DMS 273 (cell line): ENCODE data around the gene CCND3.

Source experiments
- DNase-seq: peaks from one replicate; lab custom pipeline; 2025; ENCODE audit not compliant: unreplicated experiment; lab: John Stamatoyannopoulos, UW

CCND3 gene

DNA sequence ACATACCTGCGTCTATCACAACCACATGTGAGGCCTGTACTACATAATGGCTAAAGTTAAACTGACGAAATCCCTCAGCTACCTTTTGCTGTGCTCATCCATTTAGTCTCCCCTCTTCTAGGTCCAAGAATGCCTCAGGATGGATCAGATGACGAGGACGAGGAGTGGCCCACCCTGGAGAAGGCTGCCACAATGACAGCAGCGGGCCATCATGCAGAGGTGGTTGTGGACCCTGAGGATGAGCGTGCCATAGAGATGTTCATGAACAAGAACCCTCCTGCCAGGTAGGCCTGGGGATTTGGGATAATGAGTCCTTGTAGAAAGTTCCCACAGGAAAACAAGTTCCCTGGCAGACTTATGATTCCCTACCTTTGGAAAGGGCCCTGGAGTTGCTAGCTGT, 14.4 kb downstream of the CCND3 start:
- no peak for DNase-seq

DNA sequence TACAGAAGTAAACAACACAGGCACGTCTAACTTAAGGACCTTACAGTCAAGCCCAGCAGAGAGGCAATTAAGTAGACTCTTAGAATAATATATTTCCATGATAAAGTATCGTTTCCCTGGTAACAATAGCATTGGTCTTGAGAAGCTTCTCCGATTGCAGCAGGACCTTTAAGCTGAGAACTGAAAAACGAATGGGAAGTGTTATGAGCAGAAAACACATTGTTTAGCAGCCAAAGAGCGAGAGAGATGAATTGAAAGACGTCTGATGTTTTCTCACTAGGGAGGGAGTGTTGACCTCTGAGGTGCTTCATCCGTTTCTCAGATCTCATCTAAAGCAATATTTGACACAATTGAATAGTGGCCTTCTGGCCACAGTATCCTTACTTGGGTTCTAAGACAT, 19.5 kb downstream of the CCND3 start:
- no peak for DNase-seq

DNA sequence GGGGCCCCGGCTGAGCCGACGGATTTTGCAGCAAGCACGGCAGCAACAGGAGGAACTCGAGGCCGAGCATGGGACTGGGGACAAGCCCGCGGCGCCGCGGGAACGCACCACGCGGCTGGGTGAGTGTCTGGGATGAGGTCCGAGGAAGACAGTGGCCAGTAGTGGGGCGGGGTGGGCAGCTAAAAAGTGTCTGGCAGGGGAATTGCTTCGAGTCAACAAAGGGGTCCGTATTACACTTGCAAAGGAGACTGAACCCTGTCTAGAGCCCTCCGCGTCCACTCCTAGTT, 20.0 kb downstream of the CCND3 start:
- peak; percentile 71 for DNase-seq

DNA sequence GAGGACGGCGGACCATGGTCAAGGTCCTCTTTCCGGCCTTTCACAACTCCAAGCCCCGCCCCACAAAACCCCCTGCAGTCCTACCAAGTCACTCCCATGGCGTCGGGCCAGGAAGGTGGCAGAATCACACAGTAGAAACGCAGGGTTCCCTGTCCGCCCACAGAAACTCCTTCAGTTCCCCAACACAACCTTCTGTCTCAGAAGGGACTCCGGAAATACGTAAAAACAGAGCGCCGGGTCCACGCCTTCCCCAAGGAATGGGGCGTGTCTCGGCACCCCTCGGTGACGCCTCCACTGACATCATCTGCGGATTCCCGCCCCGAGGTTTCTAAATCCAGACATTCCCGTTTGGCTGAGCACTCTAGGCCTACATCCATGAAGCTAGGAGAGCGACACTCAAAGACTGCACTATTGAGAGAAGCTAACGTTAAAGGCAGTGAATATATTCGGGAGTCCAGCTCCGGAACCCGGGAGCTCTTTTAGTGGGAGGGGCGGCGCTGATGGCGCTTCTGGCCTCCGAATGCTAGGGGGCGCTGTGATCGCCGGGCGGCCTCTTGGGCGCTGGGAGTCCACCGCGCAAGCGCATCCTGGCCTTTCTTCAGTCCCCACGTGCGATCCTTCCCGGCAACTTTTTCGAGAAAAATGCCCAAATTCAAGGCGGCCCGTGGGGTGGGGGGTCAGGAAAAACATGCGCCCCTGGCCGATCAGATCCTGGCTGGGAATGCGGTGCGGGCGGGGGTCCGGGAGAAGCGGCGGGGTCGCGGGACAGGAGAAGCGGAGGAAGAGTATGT, 20.5 kb downstream of the CCND3 start, which contains the start of the genes BYSL and MED20:
Gene BYSL, plus strand, starts transcription at position 579 of the 791 bp plus-strand sequence. Its CDS starts 64 bp downstream, at position 643.
Gene MED20, minus strand, starts transcription at position 219 of the 791 bp plus-strand sequence. Its CDS starts 121 bp downstream, at position 98.
- DNase-seq, result peak; percentile 98

DNA sequence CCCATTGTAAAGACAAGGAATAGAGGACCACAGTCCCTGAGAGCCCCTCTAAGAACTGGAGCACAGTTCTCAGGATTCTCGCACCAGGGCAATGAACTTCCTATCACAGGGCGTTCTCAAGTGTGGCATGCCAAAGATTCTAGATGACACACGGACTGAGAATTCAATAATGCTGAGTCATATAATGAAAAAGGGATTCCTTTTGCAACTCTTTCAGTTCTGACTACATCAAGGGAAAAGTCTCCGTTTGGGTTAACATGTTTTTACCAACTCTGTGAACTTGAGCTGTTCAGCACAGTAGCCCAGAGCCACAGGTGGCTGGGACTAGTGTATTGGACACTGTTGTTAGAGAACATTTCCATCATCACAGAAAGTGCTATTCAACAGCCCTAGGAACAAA, 24.1 kb downstream of the CCND3 start:
- DNase-seq, result no peak

DNA sequence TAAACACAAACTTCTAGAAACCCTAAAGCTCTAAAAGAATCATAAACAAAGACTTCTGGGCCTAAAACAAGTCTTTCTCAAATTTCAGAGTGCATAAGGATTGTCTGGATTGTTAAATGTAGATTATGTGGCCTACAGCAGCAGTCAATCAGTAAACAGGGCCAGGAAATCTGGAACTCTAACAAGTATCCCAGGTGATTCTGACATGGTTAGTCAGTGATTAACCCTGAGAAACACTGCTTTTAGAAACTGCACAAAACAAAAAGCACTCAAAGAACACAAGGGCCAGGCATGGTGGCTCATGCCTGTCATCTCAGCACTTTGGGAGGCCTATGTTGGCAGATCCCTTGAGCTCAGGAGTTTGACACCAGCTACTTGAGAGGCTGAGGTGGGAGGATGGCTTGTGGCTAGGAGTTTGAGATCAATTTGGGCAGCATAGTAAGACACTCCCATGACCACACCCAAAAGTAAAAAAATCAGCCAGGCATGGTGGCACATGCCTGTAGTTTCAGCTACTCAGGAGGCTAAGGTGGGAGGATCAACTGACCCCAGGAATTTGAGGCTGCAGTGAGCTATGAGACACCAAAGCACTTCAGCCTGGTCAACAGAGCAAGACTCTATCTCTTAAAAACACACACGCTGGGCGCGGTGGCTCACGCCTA, 26.6 kb downstream of the CCND3 start:
- DNase-seq, result no peak

DNA sequence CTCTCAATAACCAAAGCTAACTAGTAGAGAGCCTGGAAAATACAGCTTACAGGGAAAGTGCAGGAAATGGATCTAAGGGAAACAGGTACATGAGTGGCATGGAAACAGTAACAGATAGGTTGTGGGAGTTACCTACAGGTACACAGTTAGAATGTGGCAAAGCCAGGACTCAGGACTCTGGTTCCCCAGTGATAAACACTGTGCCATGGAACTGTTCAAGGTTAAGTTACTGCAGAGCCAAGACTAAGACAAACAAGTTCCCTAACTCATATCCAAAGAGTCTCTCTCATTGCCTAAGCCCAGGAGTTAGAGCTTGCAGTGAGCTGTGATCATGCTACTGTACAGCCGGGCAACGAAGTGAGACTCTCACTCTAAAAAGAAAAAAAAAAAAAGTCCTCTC, 27.3 kb downstream of the CCND3 start:
- no peak for DNase-seq

DNA sequence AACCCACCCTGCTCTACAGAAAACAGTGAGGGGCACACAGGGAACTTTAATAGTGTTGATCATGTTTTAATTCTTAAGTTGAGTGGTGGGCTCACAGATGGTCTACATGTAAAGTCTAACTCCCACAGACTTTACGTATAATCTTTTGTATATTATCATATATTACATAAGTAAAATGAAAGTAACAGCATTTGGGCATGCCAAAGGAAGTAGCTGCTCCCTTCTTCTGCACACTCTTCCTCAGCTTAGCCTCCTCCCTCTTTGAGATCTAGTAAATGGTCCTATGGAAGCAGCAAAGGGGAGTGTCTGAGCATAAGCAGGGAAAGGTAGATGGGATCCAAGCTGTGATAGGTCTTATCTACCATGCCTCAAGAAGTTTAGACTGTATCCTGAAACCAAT, 31.9 kb downstream of the CCND3 start:
- no peak for DNase-seq

DNA sequence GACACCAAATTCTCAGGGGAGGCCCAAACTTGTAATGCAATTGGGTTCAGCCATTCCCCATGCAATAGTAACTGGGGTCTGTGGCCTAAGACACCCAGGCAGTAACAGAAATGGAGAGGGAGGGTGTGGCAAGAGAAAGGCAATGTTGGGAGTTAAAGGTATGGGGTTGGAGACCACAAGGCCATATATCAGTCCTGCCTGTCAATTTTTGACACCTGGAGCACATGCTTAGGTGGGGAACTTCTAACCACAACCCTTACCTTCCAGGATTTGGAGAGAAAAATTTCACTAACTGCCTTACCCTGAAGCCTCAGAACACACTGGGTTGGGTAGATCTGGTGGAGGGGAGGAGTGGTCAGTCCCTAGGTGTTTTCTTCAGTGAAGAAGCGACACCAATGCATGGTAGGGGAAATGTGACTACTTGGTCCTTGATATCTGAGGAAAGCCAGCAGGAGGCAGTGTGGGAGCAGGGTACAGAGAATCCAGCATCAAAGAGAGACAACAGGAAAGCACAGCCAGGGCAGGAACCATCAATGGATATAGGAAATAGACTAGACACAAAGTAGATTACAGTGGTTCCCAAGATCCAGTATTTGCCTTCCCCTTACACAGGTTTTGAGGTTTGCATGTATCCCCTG, 39.6 kb downstream of the CCND3 start:
- peak; percentile 48 for DNase-seq

DNA sequence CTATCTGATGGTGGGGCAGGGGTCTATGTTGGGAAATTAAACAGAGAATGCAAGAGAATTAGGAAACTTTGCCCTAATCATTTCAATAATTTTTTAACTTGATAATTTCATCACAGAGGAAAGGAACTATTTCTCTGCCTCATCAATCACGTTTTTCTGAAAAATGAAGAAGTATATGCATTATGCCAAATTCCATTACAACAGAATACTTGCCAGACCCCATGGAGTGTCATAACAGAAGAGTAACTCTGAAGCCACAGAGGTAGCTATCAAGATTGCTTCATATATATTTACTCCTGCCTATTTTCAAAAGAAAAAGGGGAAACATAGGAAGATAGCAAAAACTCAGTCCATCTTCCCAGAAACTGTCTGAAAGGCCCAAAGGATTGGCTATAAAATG, 40.7 kb downstream of the CCND3 start:
- no peak for DNase-seq

DNA sequence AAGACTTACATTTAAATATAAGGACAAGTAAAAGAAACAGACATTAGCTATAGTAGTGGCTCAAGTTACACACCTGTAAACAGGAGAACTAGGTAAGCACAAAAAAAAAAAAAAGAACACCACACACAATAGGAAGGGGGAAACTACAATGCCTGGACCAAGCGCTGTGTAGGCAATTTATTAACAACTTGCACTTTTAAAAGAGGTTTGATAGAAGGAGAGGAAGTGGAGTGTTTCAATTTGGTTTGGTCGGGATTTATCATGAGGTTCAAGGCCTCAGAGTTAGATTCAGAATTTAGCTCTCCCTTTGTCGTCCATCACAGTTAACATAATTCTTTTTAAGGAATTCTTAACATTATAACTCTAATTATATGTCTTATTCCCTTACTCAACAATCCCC, 45.3 kb downstream of the CCND3 start:
- DNase-seq, result no peak

DNA sequence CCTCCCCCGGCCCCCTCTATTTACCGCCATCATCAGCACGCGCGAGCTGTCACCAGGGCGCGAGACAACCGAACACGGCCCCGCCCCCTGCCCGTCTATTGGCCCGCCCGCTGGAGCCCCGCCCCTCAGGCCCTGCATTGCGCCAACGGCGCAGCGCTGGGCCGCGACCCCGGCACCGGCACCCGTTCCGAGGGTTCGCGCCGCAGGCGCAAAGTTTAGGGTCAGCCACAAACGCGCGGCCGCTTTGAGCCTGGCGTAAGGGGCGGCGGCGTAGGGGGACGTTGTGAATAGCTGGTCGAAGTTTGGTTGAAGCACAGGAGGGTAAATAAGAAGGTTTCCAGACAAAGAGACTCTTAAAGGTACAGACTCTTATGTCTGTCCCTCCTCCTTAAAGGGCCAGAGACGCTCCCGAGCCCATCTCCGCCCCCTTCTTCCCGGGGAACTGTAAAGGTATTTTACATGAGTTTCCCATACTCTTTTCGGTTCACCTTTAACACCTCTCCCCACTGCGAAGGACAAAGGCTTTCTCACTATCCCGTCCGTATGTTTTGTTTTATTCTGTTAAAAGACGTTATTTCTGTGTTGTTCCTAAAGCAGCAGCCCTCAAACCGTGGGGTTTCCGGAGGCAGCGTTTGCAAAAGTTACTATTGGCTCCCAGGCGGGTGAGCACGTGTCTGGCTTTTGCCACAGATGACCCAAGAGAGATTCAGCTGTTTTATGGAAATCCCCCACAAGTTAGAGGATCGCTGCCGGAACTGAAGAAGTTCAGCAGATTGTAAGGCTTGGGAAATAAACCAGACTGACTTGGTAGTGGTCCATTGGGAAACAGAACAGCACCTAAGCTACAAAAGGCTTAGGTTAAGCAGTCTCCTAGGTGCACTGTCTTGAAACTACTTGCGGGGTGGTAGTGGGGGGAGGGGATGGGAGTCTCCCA, 46.0 kb downstream of the CCND3 start, which contains the start of gene USP49:
Gene USP49, minus strand, starts transcription at position 76 of the 934 bp plus-strand sequence. CDS start 88,392 bp downstream, outside the sequence.
- peak; percentile 95 for DNase-seq

DNA sequence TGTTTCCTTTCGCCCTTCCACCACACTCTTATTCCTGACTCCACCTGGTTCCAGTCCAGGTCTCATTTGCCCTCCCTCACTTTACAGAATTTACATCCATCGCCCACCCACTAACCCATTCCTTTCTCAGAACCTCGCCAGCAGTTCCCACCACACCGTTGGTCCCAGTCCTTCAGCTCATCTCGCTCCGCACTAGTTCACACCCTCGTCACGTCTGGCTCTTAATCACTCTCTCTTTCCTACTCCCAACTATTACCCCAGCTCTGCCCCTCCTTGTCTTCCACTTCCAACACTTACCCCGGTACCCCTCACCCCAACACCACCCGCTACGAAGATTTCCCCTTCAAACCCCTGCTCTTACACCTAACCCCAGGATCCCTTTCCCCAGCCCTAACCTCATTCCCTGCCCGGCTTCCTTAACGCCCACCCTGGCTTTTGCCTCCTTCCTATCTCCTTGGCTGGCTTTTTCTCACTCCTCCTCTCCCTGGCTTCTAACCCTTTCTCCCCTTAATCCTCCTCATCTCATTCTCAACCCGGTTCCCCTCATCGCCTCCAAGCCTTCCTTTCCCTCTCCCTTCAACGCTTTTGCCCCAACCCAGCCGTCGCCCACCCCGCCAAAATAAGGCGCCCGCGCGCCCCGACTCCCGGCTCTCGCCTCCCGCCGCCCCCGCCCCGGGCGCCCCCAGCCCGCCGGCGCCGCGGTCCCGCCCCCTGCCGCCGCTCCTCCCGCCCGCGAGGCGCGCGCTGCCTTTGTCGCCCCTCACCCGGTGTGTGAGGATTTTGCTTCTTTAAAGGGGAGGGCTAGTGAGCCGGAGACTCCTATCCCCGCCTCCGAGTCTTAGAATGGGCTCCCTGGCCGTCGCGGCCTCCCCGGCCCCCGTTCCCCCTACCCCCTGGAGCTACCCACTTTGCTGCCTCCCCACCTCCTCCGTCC, 47.0 kb downstream of the CCND3 start:
- peak; percentile 87 for DNase-seq

DNA sequence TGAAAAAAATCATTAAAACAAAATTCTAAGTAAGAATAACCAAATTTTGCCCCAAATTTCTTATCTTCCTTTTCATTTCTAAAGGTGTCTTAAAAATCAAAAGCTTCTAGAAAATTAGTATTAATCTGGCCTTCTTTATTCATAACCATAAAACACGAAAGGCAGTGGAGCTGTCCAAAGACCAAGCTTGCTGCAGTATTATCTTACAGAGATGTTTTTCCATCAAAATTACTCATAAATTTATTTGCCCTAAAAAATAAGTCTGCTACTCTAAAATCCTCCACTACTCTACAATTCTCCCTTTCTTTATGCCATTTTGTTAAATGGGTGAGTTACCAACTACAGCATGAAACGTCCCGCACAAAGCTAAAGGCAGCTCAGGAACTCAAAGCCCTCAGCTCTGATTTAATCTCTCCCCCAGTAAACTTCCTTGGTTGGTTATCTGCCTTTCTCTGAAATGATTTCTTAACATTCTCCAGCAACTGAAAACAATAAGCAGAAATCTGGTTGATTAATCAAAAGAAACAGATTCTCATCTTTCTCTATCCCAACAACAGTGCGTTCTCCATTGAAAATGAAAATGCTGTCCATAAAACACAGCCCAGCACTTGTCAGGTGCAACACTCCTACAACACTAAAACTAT, 48.6 kb downstream of the CCND3 start:
- DNase-seq, result no peak

DNA sequence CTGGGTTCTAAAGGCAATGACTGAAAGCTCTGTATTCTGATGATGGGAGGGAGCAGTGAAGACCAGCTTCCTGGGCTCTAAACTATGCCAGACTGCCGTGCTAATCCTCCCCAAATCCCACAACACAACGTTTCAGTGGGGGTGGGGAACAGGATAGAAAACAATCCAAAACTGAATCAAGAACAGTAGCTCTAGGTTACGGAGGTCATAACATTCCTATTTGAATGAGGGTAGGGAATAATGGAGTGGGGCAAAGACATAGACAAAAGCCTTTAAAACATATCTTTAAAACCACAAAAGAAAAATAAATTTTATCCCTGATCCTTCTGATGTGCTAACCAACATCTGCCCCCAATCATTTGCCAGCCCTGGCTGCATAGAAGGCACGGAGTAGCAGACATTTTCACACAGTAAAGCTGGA, 54.3 kb downstream of the CCND3 start:
- DNase-seq, result no peak

DNA sequence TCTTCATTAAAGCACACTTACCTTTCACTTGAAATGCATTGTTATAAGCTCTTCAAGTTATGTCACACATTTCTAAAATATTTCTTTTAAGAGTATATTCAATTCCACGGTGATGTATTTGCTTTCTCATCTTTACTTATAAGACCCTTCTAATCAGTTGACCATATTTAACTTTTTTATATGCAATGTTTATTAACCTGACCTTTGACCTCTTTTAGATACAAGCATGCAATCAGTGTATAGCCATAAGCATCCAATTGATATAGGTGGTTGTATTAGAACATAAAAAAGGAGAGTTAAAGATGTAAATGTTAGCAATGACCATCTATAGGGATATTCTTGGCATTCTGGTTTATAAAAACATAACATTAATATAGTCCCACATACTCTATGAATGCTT, 55.7 kb downstream of the CCND3 start:
- DNase-seq, result no peak

DNA sequence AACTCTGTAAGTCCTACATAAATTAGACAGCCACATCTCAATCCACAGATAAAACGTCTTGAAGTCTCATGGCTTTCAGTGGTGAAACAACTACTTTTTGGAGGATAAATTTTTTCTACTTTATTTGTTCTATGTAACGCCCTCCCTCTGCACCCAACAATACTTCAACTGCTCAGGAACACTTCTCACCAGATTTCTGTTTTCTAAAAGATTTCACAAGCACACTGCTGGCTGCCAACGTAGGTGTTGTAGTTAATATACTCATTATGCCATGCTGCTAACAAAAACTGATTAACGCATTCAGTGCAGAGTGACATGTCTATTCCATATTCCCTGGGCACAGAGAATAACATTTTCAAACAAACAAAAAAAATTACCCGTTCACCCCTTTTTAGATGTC, 56.7 kb downstream of the CCND3 start:
- DNase-seq, result no peak
